ENCODE measurements around the gene NRAS.
"Not testable (repeated sequence)": the region's sequence is repeated elsewhere in the genome, so short reads cannot be mapped to it uniquely, and the experiment has no call there.

Gene NRAS

DNA sequence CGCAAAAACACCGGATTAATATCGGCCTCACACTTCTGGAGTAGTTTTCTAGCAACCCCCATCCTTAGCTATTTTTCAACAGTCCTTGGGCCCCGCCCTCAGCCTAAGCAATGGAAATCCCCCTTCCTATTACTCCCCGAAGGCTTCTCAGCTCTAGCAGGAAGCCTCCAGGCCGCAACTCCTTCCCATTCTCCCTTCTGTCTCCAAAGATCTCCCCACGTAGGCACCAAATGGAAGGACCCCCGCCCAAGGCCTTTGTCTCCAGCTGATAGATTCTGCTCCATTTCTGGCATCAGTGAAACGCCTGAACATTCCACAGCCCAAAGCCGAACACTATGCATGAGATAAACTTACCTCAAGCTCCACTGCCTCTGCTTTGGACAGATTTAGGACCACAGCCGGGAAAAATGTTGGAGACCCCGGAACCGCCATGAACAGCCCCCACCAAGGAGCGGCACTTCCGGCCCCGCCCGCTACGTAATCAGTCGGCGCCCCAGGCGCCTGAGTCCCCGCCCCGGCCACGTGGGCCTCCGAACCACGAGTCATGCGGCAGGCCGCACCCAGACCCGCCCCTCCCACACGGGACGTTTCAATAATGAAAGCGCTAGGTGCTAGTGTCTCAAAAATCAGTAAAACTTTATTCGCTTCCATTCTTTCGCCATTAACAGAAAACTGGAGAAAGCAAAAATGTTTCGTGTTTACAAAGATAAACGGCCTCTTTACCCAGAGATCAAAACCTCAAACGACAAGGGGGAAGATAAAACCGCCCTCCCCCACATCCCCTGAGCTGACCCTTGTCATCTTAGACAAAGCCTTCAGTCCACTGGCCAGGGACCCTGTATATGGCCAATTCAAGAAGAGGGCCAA is at the start of gene NRAS:
NRAS (minus strand) TSS at position 468 of the 867 bp plus-strand sequence. CDS start 611 bp downstream, outside the sequence.
- peak; percentile 49 for DNase-seq

DNA sequence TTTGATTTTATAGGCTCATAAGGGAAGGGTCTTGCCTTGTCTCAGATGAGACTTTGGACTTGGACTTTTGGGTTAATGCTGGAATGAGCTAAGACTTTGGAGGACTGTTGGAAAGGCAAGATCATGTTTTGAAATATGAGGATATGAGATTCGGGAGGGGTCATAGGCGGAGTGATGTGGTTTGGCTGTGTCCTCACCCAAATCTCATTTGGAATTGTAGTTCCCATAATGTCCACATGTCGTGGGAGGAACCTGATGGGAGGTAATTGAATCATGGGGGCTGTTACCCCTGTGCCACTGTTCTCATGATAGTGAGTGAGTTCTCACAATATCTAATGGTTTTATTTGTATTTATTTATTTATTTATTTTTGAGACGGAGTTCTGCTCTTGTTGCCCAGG is 48.1 kb upstream of the NRAS start:
- DNase-seq = no peak

DNA sequence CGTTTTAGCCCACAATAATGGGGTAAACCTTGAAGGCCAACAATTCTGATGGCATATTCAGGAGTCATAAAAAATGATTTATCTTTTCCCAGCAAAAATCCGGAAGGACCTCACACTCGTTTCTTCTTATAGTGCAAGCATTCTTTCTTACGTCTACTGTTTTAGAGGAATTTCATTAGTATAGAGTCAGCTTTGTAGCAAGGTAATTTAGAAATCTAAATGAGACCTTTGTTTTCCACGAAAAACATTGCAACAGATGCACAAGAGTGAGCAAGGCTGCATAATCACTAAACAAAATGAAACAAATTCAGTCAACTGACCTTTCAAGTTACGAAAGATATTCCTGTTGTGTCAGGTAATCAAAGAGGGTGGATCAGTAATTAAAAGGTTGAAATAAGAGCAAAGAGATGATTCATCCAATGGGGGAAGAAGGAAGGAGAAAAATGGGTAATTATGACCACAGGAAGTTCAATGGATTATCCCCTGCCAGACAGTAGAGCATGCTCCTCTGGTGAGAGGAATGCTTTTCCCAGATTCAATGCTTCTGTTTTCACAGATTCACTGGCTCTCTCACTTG is 41.8 kb upstream of the NRAS start:
- DNase-seq = no peak

DNA sequence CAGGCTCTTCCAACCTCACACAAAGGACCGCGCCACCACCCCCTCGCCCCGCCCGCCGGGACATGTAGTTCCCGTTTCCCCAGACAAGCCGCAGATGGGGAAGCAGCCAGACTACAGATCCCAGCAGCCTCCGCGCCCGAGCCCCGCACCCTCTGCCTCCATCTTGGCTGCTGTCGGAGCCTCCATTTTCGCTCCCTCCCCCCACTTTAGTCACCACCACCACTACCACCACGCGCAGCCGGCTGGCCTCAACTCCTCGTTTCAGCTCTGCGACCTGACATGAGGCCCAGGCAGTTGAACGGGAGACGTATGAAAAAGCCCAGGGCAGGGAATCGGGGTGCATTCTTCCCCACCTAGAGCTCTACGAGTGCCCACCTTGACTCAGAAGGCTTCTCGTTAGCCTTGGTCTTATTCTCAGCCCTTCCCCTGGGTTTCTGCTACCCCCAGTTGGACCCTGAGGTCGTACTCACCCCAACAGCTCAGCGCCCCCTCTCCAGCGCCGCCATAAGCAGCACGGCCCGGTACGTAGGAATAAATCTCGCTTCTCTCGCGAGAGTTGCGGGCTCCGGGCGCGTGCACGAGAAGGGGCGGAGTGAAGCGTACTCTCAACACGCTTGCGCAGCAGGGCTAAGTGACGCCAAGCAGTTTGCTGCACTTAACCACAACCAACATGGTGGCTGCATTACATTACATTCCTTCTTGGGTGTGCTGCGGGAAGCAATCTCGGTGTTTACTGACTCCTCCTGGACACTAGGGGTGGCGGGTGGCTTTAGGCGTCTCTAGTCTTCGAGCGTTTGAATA is 41.1 kb upstream of the NRAS start, which contains the start of gene CSDE1:
CSDE1 (minus strand) TSS at position 530 of the 801 bp plus-strand sequence. CDS start 18,094 bp downstream, outside the sequence.
- DNase-seq = peak; percentile 91

DNA sequence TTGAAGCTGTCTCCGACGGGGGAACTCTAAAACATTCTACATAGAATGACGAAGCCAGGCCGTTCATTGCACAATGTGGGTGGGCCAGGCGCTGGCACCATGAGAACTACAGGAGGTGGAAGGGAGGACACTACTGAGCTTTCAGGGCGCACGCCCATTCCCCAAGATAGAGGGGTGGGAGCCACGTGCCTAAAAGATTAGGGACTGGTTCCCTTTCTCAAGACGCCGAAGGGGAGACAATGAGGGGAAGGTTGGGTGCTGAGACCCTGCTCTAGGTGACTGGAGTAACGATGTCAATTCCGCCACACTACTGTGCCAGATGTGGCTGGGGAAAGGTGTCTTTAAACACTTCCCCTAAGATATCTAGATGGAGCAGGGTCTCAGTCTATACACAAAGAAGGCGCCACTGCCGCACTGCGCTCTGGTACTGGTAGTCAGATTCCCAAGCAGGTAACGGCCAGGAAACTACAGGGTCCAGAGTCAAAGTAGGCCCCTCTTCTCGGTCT is 40.4 kb upstream of the NRAS start:
- no peak for DNase-seq

DNA sequence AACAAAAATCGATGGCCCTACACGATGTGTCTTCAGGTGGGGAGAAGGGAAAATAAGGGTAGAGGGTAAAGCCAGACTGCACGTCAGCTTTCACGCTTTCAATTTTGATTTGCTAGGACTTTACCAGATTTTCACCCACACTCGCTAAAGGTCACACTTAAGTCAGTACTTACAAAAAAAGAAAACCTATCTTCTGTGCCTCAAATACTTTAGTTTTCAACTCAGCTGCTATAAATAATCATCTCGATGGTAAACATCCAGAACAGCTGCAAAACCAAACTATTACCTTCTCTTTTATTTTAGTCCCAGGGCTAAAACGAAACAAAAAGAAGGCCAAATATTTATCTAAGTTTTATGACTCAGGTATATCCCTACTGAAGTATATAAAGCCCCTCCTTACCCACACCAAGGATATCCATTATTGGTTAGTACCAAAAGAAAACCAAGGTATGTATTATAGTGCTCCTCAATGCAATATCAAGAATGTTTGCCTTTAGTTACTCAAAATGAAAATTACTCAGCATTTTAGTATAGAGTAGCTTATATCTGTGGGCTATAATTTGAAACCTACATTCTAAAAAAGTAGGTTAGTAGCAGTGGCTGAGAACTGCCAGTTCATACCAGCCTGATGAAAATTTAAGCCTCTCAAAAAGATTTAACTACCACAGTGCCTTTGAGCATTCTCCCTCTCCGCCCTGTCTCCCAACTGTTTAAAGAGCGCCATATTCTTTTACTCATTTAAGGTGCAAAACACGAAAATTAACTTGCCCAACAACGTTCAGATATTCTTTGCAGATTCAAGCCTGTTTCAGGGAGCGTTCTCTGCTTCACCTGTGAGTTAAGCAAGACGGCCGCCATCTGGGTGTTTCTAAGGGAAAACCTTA is 39.7 kb upstream of the NRAS start:
- DNase-seq = no peak

DNA sequence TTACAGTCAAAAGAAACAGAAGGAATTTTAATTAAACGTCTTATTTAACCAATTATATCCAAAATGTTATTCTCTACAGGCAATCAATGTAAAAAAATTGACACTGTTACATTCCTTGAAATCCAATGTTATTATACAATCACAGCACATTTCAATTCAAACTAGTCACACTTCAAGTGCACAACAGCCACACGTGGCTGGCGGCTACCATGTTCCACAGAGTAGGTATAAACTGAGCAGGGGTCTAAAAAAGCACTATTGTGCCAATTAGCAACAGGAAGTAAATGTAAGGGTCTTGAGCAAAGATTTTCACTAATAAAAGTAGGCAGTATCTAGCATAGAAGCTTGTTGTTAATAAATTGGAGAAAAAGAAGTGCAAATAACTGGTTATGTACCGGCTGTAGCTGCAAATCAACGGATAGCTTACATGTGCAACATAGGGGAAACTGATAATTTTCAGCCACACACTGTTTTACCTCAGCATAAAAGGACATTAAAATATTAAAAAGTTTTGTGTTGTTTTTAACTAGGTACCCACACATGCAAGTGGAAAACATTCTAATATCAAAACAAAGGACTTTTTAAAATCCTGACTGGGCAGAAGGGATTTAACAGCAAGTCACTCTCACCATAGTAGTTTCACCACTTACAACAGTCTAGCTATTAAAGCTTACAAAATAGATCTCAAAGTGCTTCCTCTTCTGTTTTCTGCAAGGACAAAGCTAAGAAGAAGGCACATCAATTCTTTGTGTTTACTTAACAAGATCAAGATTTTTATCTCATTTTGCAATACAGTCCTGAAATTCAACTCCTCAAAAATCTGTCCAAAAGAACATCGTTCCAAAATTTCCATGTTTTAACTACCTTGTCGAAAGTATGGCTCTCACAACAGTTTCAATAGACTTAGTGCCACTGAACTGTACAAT is 38.7 kb upstream of the NRAS start:
- DNase-seq = no peak

DNA sequence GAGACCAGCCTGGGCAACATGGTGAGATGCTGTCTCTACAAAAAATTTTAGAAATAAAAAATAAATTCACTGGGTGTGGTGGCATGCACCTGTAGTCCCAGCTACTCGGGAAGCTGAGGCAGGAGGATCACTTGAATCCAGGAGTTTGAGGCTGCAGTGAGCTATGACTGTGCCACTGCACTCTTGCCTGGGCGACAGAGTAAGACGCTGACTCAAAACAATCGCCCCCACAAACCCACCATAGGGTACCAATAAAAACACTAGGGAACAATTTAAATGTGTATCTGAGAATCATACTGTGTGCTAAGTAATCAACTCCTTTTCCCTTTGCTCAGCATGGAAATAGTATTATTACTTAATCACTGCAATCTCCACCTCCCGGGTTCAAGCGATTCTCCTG is 37.1 kb upstream of the NRAS start:
- DNase-seq = not testable (repeated sequence)

DNA sequence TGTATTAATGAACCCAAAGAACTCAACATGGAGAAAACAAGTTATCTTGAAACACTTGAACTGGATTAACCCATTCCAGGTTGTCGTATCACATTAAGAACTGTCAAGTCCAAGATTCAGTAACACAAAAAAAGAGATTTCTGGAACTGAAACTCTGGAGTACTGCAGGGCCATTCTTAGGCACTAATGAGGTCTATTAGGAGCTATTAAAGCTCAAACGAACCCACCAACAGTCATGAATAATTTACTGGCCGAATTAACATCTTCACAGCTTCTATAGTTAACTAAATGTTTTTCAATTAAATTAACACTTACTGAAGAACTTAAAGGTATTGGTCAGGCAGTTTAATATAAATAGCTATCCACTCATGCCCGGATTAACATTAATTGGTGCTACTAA is 36.6 kb upstream of the NRAS start:
- no peak for DNase-seq

DNA sequence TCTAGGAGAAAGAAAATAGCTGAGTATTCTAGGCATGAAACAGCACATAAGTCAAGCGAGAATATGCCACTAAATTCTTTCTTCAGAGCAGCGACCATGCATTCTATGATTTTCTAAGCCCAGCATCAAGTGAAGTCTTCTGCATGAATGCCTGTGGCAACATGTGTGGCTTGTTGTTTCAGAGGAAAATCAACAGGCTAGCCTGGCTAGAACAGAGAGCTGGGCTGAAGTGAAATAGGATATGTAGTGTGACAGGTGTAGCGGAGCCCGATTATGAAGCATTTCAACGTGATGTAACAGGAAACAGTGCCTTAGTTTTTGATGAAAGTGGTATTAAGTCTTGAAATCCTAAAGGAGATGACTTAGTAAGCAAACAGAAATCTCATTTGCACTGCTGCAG is 34.2 kb upstream of the NRAS start:
- peak; percentile 39 for DNase-seq

DNA sequence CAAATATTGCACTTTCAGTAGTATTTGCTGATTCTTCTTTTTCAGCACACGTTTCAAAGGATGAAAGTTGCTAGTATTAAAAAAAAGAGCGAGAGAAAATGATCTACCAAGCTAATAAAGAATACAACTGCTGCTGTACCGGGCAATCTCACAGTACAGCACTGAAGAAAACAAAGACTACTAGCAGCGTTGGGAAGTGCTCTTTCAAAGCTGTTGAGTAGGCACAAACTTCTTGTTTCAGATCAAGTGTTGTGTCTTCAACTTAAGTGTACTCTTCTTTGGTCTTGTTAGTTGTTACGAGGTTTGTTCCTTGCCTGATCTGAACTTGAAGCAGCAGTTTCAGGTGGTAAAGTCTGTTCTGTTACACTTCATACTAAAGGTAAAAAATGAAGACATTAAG is 33.3 kb upstream of the NRAS start:
- no peak for DNase-seq

DNA sequence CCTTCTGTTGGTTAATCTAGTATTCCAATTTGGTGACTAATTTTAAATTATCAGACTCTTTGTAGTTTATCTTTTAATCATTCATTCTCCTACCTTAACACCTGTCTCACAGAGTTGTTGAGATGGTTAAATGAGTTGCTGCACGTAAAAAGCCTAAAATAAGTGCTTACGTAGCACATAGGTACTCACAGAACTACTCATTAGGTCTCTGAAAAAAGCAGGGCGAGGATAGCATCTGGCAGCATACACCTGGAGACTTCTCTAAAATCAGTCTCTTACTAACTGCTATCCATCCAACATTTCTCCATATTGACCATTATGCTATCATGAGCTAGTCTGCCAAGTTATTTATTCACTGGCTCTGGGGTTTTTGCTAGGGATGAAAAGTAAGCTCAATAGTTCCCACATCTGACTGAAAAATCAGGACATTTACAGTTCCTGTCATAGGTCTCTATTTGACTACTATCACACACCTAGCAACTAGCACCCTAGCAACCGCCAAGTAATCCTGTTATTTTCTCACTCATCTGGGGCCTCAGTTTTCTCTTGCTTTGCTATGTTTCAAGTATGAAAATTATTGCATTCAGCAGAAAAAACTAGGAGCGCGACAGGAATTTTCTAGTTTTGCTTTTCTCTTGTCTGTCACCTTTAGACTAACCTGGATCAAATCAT is 30.0 kb upstream of the NRAS start:
- DNase-seq = no peak

DNA sequence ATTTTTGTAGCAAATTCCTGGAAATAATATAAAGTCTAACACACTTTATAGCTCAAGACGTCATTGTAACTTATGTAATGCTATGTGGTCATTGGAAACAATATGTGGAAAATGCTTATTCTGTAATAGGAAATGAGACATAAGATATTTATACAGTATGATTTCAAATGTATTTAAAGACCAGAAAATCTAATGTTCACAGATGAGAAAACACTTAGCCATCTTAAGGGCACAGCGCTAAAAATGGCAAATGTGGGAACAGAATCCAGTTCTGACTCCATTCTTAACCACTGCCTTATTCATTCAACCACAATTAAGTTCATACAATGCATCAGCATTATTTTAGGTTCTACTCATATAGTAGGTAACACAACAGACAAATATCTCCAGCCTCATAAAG is 28.7 kb upstream of the NRAS start:
- no peak for DNase-seq

DNA sequence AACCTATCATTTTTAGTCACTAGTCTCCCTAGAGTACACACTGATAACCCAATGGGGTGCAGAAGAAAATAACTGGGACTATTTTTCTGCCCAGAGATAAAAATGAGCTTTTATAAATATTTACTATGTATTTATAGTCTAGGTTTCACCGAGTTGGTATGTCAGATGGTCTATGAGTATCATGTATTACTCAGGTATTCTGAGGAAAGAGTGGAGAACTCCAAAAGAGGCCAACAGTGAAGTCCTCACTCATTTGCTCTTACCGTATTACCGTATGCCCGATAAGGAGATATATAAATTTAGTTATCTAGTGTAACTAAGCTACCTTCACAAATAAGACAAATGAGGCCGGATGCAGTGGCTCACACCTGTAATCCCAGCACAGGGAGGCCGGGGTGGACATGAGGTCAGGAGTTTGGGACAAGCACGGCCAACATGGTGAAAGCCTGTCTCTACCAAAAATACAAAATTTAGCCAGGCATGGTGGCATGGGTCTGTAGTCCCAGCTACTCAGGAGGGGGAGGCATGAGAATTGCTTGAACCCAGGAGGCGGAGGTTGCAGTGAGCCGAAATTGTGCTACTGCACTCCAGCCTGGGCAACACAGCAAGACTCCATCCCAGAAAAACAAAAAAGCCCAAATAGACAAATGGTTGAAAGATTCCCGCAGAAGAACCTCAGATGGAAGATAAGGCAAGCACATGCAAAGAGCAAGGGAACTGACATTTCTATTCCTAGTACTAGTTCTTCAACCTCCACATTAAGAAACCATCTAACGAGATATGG is 25.6 kb upstream of the NRAS start:
- no peak for DNase-seq

DNA sequence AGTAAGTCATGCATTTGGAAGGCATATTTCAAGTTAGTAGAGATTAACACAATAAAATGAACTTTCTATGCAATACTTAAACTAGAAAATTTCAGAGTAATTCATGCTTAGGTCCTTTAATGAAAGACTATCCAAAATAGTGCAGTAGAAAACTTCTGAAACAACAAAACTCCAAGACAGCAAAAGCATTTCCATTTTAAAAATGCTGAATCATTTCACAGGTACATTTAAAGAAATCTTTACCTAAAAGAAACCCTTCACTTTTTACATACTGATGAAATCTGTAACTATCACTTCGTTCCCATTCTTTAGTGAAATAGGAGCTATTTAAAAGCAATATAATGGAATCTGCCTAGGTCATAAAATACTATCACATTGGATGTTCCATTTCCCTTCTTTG is 23.8 kb upstream of the NRAS start:
- DNase-seq = no peak

DNA sequence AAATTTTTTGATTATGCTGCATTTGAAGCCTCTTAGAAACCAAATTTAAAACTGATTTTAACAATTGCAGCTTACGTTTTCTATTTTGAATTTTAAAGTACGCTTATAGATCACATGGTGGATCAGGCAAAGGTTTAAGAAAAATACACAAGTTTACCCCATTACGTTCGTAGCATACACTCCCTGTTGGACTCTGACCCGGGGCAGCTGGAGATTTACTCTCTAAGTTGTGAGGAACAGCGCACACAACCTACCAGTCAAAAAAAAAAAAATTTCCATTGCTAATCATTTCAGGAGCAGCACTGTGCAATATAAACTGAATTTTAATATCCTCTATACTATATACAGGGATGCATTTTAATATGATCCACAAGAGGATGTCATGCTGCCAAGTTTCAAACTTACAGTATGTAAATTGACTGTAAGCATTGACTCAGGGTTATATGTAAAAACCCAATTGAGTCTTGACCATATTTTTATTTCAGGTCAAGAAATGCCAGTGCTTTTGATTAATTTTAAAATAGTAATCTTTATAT is 20.8 kb upstream of the NRAS start:
- DNase-seq = no peak

DNA sequence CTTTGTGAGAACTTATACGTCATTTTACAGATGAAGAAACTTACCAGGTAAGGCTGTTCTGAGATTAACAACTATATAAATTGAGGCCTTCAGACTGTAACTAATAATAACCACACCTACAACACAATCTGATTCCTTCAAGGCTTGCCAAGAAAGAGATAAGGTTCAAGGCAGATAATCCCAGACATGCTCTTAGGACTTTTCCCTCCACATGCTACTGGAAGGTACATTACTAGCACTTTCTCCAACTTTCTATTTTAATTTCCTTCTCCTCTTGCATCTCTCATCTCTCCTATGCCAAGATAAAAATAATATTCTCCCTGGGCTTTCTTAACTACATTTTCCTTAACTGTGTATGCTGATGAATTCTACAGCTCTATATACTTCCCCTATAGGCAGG is 18.9 kb upstream of the NRAS start:
- no peak for DNase-seq

DNA sequence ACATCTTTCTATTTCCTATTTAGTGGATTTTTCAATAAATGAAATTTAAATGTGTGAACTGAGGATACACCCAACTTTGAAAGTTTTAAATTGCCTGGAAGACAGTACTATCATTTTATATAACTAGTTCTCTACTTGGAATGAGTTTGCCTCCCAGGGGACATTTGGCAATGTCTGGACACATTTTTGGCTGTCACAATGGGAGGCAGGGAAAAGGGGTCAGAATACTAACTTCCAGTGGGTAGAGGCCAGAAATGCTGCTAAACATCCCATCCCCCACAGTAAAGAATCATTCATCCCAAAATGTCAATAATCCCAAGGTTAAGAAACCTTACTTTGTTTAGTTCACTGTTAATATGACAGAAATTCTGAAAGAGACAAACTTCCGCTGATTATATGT is 13.2 kb upstream of the NRAS start:
- DNase-seq = no peak

DNA sequence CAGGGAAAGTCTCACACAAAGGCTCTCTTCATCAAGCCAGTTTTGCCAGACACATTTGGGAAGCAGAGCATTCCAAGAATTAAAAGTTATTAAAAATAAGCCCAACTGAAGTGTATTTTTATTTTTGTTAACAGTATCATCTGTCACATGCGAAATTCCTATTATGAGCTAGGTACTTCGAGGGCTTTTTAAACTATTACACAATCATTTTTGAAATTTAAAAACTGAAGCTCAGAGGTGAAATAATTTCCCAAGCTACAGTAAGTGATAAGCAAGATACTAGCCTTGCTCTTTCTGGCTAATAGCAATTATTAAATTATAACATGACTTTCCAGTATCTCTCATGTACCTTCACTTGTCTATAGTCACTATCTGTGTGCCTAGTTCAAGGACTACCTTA is 12.0 kb upstream of the NRAS start:
- DNase-seq = no peak

DNA sequence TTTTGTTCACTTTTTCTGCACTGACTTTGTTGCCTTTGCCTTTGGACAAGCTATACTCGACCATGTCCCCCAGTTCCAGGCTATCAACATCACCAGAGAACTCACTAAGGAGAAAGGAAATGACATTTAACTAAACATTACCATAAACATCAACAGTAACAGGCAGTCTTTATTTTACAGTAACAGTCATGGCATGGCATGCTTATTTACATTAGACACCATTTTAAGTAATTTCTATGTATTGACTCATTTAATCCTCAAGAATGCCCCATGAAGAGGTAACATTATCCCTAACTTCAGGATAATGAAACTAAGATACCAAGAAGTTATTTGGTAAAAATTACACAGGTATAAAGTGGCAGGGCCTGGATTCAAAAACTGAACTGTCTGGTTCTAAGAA is 8.7 kb upstream of the NRAS start:
- DNase-seq = no peak

Measured in NCI-H2029 treated with DMSO at 0.1 percent for 48 hours (cell line).